ENCODE data around the gene NR1D1. TPM values are rescaled to one million over a fixed set of nuclear protein-coding genes. Genes with fewer than 3 reads are reported as not detected.

NR1D1 gene
- total and polyA plus RNA-seq, 2 of the 13 experiments (the other 11 are each of a cell fraction or from before 2014, with no cell fraction given), result 2.1 to 2.7 TPM

DNA sequence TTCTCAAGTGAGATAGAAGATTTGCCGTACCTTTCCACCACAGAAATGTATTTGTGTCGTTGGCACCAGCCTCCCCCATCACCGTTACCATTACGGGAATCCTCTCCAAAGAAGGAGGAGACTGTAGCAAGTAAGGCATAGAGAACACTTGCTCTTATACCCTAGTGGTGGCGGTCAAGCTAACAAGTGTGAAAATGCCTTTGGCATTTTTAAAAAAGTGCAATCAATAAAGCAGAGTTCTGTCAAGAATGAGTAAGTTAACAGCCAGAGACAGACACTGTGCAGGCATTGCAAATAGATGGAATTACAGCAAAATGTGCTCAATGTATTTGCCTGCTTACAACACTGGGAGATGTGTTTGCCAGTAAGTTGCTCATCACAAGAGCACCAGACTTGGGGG lies 29.1 kb upstream of the NR1D1 start:
- CTCF ChIA-PET (ENCODE audit: low intra/inter-chr PET ratio, low total read pairs), result no interaction called here
- Histone ChIP-seq H2AFZ (ENCODE audit: low read length) (no peak overlapping the region), H3K79me2 (ENCODE audit: insufficient read depth, low read length) (peaks cover 22% of the 10 kb centered on the region), H3K27ac (ENCODE audit: extremely low read length, insufficient read depth, low read length) (no peak overlapping the region), H3K4me3 (replicated peaks in 1 of 3; ENCODE audit: insufficient read depth in 1 of 3, low read depth in 2 of 3, low read length in 3 of 3) (no peak overlapping the region), H3K9ac (ENCODE audit: insufficient read depth, low read depth, low read length) (no peak overlapping the region), H3K36me3 (replicated peaks in 1 of 2; ENCODE audit: control insufficient read depth in 1 of 2, insufficient read depth in 2 of 2, low read length in 2 of 2) (peaks cover 30 to 77% of the 10 kb centered on the region in 2 experiments), H3K9me3 (ENCODE audit: low read length) (no peaks in the 10 kb centered on the region), H3K4me2 (ENCODE audit: low read depth, low read length) (no peak overlapping the region), H3K4me1 (ENCODE audit: insufficient read depth, low read length) (peaks cover 32% of the 10 kb centered on the region), H3K27me3 (ENCODE audit: control insufficient read depth in 1 of 2, insufficient read depth in 2 of 2, low read length in 2 of 2) (no peaks in the 10 kb centered on the region), H4K20me1 (ENCODE audit: insufficient read depth, low read length) (peaks cover 13% of the 10 kb centered on the region)
- POLR2A ChIA-PET, result interaction anchor here (4.9 to 8.8 kb wide), 2 partner anchors 10 to 16 kb away, joined by 36 to 62 read pairs; partner anchors contain the start of gene CASC3
- FAIRE-seq (no peak), DNase-seq (ENCODE audit: low spot score) (no peak), ATAC-seq (0 out of 3 replicates have a peak, but pooled peaks have one; percentile 16)
- TF ChIP-seq SSRP1 (CRISPR knock-in tag; IDR thresholded peaks at IDR 0.05), result 0 out of 2 replicates have a peak, but pooled peaks have one; percentile 30
- TF ChIP-seq RBM22 (optimal IDR thresholded peaks at IDR 0.05; ENCODE audit: low read length), result peak; percentile 87
- TF ChIP-seq ZBTB33 (CRISPR knock-in tag; IDR thresholded peaks at IDR 0.05), result peak; percentile 100
- 0 out of 4 replicates have a peak, but pooled peaks of 1 of the 2 experiments have one; percentile 20 for TF ChIP-seq POLR2A (IDR thresholded peaks at IDR 0.05; ENCODE audit: insufficient read depth in 1 of 2, low read depth in 2 of 2, low read length in 2 of 2)
- TF ChIP-seq TBX3 (IDR thresholded peaks at IDR 0.05; ENCODE audit: borderline replicate concordance), result 0 out of 2 replicates have a peak, but pooled peaks have one; percentile 14
- TF ChIP-seq BCLAF1 (IDR thresholded peaks at IDR 0.05), result no peak
- TSS peak; percentile 22 for BruUV-seq (replicated peaks)
- intact Hi-C loops (cut with micrococcal nuclease; ENCODE audit: unreplicated experiment), result no loop called here
- 97% methylated on average over 5 of the region's 5 CpGs for WGBS (ENCODE audit: low lambda C conversion rate)
- in situ Hi-C loops (cut with HindIII; ENCODE audit: extremely low pct_ligation_motif_present, low pct_unique_long_range_greater_than_20kb), result no loop called here
